Left colon (tissue), 2 donors: Measurements from ENCODE around the gene SLC3A2. TPM values are rescaled to one million over a fixed set of nuclear protein-coding genes. Genes with fewer than 3 reads are reported as not detected.
A peak's percentile ranks its signal among the peaks of the same experiment; 100 is the strongest.

ENCODE experiments used
- ATAC-seq: fragments of 200-7000 bp; cut with Tn5 transposase; one replicate; pipeline ENCODE4 v1.9.1; 2020; ENCODE audit warnings: mild to moderate bottlenecking, moderate library complexity
- DNase-seq, 2 donors: peaks; one replicate each; pipeline ENCODE4 v3.0.0-alpha.2; 2020
- intact Hi-C, 2 donors: fragments of 100-400 bp; cut with DNase I in 1 of 2; cut with micrococcal nuclease in 1 of 2; formaldehyde crosslinking; loops; one replicate each; pipeline versions ENCODE4 v1.11.2 to v1.14.0; 2022; cut with DNase I, micrococcal nuclease
- total RNA-seq, 2 donors: library from RNA; stranded (reverse); fragmentation: NEBNext Ultra II Directional; extraction: Animal tissue kit (Norgen Biotek cat#: 25700); gene quantifications; one replicate each; pipeline ENCODE4 v1.2.1, GENCODE V29; 2021
- donor health status: DM: no; HTN: no; CAD: no.
- donor health status: DM: yes; HTN: yes; CAD: no.

SLC3A2 gene
- total RNA-seq, 2 donors from 2014 or later = 98.8 to 107 TPM

DNA sequence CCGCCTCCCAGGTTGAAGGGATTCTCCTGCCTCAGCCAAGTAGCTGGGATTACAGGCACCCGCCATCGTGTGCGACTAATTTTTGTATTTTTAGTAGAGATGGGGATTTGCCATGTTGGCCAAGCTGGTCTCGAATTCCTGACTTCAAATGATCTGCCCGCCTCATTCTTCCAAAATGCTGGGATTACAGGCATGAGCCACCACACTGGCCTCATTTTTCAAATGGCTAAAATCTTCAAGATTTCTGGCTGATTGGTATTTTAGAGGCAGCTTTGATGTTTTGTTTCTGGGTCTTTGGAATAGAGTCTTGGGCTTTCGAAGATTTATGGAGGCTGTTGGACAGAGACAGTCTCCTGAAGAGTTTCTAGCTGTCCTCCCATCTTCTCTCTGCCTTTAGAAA lies 5.8 kb upstream of the SLC3A2 start:
- ATAC-seq (no peak), DNase-seq (no peak)
- intact Hi-C loops = no loop called here

DNA sequence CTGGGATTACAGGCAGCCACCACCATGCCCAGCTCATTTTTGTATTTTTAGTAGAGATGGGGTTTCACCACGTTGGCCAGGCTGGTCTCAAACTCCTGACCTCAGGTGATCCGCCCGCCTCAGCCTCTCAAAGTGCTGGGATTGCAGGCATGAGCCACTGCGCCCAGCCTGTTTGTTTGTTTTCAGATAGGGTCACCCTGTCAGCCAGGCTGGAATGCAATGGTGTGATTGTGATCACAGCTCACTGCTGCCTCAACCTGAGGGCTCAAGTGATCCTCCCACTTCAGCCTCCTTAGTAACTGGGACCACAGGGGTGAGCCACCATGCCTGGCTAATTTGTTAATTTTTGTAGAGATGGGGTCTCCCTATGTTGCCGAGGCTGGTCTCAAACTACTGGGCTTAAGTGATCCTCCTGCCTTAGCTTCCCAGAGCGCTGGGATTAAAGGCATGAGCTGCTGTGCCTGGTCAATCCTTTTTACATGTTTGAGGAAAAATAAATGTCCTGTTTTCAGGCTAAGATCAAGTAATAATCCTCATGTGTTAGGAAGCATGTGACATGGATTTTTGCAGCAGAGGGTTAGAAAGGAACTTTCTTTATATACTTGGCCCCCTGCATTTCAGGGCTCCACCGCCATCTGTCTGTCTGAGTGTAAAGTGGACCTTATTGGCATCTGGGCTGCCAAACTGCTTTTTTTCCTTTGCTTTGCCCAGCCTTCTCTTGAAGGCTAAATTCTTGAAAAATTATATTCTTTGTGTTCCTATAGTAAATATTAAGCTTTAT lies 4.8 kb upstream of the SLC3A2 start:
- intact Hi-C loops = no loop called here
- no peak for ATAC-seq
- DNase-seq = no peak

DNA sequence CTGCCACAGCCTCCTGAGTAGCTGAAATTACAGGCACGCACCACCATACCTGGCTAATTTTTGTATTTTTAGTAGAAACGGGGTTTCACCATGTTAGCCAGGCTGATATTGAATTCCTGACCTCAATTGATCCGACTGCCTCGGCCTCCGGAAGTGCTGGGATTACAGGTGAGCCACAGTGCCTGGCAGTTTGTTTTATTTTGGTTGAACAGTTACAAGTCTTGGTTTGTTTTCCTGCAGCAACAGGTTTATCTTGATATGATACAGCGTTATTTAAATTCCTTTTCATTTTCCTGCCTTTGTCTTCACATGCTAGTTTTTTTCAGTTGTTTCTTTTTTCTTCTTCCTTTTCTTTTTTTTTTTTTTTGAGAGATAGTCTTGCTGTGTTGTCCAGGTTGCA lies 4.0 kb upstream of the SLC3A2 start:
- DNase-seq = no peak
- ATAC-seq = no peak
- intact Hi-C loops = no loop called here

DNA sequence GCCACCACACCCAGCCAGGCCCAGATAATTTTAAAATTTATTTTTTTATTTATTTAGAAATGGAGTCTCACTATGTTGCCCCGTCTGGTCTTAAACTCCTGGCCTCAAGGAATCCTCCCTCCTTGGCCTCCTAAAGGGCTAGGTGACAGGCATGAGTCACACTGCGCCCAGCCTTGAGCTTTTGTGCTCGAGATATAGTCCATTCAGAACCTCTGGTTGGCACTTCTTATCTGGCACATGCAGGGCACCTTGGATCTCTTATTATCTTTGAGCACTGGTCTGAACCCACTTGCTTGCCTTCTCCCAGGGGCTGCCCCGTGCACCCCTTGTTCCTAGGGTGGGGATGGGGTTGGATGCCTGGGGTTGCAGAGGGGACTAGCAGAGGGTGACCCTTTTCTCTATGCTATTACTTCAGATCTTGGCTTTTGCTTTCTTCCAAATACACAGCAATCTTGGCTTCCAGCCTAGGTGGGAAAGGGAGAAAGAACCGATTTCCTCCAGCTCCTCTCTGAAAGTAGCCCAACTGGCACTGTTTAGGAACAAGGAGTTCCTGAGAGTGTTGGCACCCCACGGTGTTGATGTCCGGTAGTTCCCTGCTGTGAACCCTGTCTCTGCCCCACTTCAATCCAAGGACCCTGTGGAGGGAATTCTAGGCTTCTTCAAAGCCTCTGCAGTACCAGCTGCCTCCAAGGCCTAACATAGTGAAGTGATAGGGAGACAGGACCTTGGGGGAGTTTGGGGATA lies 1.3 kb upstream of the SLC3A2 start:
- ATAC-seq (no peak), DNase-seq (no peak)
- intact Hi-C loops = no loop called here

DNA sequence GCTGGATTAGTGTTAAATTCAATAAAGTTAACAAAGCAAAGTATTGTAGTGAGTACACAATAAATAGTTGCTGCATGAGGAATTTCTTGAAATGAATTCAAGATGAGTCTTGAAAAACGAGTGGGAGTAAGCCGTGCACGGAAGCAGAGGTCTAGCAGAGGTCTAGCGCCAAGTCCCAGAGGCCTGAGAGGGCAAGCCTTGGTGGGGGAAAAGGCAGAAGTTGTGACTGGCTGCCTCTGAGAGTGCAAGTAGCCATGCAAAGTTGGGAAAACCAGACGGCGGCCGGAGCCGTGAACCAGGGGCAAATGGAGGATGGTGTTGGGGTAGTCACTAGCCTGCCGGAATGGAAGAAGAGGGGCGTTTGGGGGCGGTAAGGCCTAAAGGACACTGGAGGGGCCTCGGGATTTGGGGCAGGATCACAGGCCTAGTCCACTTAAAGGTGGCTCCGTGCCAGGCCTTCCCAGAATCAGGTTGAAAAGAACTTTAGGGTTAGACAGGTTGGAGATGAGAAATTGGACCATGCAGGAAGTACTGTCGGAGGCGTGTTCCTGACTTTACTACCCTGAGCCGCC lies 379 bp upstream of the SLC3A2 start:
- no peak for DNase-seq
- ATAC-seq = peak; percentile 1
- intact Hi-C loops = no loop called here

DNA sequence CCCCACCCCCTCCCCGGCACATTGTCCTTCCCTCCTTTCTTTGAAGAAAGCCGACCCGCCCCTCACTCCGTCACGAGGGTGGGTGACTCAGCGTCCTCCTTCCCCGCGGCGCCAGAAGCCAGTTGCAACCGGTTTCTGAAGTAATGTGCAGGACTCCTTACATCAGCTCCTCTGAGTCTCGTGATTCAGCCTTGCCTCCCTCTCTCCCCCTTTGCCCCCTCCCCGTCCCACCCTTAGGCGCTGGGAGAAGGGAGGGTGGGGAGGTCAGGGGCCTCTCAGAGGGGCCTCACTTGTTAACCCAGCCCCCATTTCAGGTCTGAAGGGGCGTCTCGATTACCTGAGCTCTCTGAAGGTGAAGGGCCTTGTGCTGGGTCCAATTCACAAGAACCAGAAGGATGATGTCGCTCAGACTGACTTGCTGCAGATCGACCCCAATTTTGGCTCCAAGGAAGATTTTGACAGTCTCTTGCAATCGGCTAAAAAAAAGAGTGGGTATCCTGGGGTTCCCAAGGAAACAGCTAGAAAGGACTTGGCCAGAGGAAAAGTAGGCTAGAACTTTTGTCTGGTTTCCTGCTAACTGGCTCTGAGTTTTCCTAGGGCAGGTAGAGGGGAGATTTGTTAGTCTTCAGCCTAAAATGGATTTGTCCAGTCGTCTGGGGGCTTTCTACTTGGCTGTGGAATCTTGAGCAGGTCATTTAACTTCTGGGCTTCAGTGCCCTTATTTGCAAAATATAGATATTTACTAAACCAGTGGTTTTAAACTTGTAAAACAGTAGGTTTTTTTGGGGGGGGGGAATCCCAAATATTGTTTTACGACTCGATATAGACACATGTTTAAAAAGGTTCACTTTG lies 1.1 kb downstream of the SLC3A2 start:
- ATAC-seq = peak; percentile 73
- intact Hi-C loops = no loop called here
- DNase-seq = peak; percentile 92 to 97

DNA sequence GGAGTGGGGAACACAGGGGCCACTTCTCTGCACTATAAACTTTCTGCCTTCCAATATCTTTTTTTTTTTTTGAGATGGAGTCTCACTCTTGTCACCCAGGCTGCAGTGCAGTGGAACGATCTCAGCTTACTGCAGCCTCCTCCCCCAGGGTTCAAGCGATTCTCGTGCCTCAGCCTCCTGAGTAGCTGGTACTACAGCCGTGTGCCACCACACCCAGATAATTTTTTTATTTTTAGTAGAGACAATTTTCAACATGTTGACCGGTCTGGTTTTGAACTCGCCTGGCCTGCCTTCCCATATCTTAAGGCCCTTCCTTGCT lies 1.7 kb downstream of the SLC3A2 start:
- intact Hi-C loops = no loop called here

DNA sequence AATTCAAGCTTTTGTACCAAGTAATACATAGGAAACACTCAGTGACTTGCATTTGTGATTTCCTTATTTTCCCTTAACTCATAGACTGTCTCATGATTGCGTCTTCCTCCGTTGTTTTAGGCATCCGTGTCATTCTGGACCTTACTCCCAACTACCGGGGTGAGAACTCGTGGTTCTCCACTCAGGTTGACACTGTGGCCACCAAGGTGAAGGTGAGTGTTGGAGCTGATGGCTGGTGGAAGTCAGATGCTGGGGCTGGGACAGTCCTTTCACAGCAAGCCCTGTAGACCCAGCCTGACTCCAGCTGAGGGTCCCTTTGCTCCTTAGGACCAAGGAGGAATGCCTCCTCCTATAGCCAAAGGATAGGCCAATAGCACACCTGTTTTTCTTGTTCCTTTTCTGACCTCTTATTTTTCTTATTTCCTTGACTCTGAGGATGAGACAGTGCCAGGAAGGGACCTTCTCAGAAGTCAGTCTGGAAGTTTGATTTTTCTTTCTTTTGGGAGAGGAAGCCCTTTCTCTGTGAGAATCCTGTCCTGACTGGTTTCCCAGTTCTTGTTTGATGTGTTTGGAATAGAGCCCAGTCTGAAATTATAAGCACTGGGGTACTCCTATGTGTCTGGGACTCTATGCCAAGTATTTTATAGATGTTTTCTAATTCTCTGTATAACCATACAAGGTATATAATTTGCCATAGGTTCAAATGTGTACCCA lies 2.2 kb downstream of the SLC3A2 start:
- intact Hi-C loops = no loop called here
- DNase-seq = no peak

More for the DNA sequence above, 1.7 kb downstream of the SLC3A2 start:
- ATAC-seq = no peak
- no peak for DNase-seq

DNA sequence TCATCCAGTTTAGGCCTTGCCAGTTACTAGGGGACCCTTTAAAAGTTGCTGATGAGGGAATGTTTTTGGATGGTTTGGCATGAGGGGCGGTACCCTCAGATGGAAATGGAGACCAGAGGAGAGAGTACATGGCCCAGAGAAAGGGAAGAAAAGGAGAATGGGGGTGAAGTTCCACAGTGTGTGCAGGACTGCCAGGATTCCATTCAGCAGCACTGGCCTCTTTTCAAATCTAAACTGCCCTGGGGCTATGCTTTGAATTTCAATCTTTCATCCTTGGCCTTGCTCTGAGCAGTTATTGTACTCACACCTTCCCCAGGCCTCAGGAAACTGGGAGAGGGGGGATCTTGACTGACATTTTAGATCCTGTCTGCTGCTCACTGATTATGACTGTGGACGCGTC lies 3.0 kb downstream of the SLC3A2 start:
- ATAC-seq = no peak
- intact Hi-C loops = no loop called here

More for the DNA sequence above, 2.2 kb downstream of the SLC3A2 start:
- no peak for ATAC-seq

DNA sequence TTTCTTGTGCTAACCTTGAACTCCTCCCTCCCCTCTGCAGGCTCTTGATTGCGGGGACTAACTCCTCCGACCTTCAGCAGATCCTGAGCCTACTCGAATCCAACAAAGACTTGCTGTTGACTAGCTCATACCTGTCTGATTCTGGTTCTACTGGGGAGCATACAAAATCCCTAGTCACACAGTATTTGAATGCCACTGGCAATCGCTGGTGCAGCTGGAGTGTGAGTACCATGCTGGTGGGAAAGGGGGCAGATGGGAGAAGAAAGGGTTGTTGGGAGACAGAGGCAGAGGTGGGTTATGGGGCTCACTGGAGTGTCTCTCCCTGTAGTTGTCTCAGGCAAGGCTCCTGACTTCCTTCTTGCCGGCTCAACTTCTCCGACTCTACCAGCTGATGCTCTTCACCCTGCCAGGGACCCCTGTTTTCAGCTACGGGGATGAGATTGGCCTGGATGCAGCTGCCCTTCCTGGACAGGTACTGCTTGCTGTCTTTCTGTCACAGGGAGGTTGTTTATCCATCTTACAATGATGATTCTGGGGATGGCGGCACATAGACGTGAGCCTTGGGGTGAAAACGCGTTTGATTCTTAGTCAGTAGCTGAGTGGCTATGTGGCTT lies 4.5 kb downstream of the SLC3A2 start:
- DNase-seq = no peak
- intact Hi-C loops = no loop called here
- no peak for ATAC-seq

More for the DNA sequence above, 3.0 kb downstream of the SLC3A2 start:
- DNase-seq = no peak

DNA sequence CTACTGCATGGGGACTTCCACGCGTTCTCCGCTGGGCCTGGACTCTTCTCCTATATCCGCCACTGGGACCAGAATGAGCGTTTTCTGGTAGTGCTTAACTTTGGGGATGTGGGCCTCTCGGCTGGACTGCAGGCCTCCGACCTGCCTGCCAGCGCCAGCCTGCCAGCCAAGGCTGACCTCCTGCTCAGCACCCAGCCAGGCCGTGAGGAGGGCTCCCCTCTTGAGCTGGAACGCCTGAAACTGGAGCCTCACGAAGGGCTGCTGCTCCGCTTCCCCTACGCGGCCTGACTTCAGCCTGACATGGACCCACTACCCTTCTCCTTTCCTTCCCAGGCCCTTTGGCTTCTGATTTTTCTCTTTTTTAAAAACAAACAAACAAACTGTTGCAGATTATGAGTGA lies 7.7 kb downstream of the SLC3A2 start:
- ATAC-seq = no peak
- intact Hi-C loops = no loop called here

DNA sequence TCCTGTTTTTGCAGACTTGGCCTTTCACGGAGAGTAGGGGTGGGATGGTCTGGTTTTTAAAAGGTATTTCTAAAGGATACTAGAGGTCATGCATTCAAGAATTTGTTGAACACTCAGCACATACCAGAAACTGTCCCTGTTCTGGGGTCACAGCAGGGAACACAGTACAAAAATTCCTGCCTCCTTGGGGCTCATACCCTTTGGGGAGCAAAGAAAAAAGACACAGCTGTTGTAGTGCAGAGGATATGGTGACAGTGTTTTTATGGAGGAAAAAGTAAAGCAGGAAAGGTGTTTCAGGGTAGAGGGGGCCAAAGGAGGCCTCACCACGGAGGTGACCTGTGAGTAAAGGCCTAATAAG lies 8.4 kb downstream of the SLC3A2 start:
- intact Hi-C loops = no loop called here
- ATAC-seq (peak; percentile 1), DNase-seq (no peak)

More for the DNA sequence above, 7.7 kb downstream of the SLC3A2 start:
- DNase-seq = no peak

DNA sequence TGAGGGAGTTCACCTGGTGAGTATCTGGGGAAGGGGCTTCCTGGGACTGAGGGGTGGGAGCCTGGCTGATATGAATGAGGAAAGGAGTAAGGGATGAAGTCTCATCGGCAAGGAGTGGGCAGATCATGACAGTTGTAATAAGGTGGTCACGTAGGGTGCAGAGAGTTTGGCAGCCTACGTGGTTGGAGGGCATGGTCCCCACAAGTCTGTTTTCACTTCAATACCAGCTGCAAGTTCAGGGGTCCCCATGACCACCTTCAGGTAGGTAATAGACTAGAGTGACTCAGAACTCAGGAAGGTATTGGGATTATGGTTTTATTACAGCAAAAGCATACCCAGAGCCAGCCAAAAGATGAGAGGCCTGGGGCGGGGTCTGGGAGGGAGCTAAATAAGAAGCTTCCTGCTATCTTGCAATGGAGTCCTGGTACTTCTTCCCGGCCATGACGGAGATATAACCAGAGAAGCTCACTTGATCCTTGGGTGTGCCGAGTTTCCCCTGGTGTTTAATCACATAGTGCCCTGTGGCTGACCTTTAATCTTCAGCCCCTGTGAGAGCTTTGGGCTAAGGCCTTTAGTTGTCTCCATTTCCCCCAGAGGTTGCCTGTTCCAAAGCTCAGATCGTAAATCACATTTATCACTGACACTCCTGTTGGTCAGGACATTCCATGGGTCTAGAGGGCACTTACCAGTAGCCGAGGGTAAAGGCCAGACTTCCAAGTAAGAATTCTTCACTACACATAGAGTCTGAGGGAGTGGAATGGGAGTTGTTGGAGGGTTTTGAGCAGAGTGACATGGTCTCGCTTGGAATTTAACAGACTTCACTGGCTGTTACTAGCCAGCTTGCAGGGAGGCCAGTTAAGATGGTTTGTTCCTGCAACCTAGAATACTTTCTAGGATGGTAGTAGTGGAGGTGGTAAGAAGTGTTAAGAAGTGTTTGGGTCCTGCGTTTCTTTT lies 9.1 kb downstream of the SLC3A2 start:
- peak; percentile 58 to 70 for DNase-seq
- intact Hi-C loops = no loop called here
- peak; percentile 83 for ATAC-seq

DNA sequence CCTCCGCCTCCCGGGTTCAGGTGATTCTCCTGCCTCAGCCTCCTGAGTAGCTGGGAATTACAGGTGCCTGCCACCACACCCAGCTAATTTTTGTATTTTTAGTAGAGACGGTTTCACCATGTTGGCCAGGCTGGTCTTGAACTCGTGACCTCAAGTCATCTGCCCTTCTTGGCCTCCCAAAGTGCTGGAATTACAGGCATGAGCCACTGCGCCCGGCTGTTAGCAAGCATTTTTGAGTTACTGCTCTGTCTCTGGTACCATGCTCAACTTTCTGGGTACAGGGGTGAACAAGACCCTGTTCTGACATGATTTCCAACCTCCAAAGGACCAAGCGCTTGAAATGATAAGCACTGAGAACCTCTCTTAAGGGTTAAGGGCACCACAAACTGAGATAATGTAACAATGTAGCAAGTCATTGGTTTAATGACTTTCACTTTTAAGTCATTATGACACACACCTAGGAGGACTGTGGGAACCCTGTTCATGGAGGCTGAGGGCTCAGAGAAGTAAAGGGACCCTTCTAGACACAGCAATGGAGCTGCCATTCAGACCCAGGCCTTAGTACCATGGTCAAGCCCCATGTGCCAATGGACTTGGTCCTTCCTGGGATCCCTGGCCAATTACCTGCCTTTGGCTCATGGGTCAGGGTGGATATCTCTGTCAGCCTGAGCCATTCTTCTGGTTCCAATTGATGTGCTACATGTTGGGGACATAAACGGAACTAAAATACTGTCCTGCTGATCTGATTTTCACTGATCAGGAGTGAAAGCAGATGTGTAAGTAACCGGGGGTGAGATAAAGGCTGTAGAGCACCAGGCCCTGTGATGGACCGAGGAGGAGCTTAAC lies 11.6 kb downstream of the SLC3A2 start:
- DNase-seq (no peak), ATAC-seq (no peak)
- intact Hi-C loops = no loop called here

DNA sequence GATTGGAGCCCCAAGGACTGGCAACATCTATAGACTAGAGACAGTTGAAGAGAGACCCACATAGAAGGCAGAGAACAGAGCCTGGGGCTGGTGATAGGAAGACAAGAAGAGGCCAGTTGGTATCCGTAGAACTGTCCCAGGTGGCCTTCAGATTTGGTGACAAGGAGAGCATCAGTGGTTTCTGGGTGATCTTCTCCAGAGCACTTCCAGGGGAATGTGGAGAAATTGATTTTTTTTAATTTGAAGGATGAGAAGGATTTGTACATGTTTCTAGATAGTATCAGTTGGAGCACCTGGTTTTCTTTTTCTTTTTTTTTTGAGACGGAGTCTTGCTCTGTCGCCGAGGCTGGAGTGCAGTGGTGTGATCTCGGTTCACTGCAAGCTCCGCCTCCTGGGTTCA lies 14.8 kb downstream of the SLC3A2 start:
- intact Hi-C loops = no loop called here
- no peak for ATAC-seq

DNA sequence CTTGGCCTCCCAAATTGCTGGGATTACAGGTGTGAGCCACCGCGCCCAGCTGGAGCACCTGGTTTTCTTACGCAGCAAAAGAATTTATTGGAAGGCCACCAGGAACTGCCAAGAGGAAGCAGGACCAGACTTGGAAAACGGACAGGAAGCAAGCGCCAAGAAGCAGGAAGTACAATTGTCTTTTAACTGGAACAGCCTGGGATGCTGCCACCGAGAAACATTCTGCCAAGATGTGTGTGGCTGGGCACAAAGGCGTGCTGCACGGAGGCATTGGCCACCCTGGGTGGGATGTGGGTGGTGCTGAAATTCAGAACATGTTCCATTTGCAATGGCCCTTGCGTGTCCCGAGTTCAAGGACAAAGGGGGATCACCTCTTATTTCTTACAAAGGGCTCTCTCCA lies 15.4 kb downstream of the SLC3A2 start:
- peak; percentile 28 for ATAC-seq
- no peak for DNase-seq
- intact Hi-C loops = no loop called here

More for the DNA sequence above, 14.8 kb downstream of the SLC3A2 start:
- DNase-seq = no peak
